Measurements from ENCODE around the gene NNAT. TPM values are rescaled to one million over a fixed set of nuclear protein-coding genes. Genes with fewer than 3 reads are reported as not detected.
"Not testable (repeated sequence)": the region's sequence is repeated elsewhere in the genome, so short reads cannot be mapped to it uniquely, and the experiment has no call there.

The NNAT gene
- total and polyA plus RNA-seq, 4 donors = 0.98 to 20.6 (median 8.2) TPM

DNA sequence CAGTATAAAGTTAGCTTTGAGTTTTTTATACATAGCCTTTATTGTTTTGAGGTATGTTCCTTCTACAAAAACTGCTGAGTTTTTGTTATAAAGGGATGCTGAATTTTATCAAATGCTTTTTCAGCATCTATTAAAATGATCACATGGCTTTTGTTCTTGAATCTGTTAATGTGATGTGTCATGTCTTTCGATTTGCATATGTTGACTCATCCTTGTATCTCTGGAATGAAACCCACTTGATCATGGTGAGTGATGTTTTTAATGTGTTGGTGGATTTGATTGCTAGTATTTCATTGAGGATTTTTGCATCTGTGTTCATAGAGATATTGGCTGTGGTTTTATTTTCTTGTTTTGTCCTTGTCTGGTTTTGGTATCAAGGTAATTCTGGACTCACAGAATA is 31.4 kb downstream of the NNAT start:
- no peak for ATAC-seq (ENCODE audit: insufficient read depth, low FRiP score)

DNA sequence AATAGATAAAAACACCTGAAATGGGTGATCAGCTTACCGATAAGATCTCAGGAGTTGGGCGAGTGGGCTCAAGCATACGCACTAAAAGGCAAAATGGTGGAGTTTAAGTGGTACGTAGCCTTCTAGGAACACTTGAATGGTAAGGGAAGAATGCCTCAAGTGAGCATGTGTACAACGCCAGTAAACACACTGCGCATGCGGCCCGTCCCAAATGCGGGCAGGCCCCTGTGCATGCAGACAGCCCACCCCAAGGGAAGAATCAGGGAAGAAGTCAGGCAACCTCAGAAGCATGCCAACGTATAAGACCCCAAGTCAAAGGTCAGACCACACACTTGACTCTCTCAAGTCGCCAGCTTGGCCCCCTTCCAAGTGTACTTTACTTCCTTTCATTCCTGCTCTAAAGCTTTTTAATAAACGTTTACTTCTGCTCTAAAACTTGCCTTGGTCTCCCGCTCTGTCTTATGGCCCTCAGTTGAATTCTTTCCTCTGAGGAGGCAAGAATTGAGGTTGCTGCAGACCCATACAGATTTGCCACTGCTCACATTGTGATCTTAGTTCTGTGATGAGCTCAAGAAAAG is 33.8 kb downstream of the NNAT start:
- H3K36me3 ChIP-seq (ENCODE audit: control insufficient read depth in 4 of 4, insufficient read depth in 4 of 4, low read length in 4 of 4); H3K27ac ChIP-seq (ENCODE audit: low read depth in 1 of 2, low read length in 1 of 2); H3K27me3 ChIP-seq (ENCODE audit: control insufficient read depth in 3 of 3, insufficient read depth in 3 of 3, low read length in 2 of 3); ATAC-seq (ENCODE audit: insufficient read depth, low FRiP score); H3K9ac ChIP-seq (ENCODE audit: insufficient read depth in 1 of 2, low read length in 2 of 2); H3K4me3 ChIP-seq; H3K4me1 ChIP-seq (ENCODE audit: control insufficient read depth in 5 of 5, insufficient read depth in 5 of 5, low read length in 5 of 5); H3K9me3 ChIP-seq (ENCODE audit: control insufficient read depth in 4 of 4, insufficient read depth in 3 of 4, low read length in 3 of 4); DNase-seq: not testable (repeated sequence)
- 53 to 70% methylated on average over 13 of the region's 13 CpGs for WGBS, 2 donors

More for the DNA sequence above, 31.4 kb downstream of the NNAT start:
- Histone ChIP-seq H3K4me3 (no peak overlapping the region), H3K4me1 (ENCODE audit: control insufficient read depth in 5 of 5, insufficient read depth in 5 of 5, low read length in 5 of 5) (no peaks in the 10 kb centered on the region), H3K9ac (ENCODE audit: insufficient read depth in 1 of 2, low read length in 2 of 2) (no peak overlapping the region), H3K36me3 (ENCODE audit: control insufficient read depth in 4 of 4, insufficient read depth in 4 of 4, low read length in 4 of 4) (no peaks in the 10 kb centered on the region), H3K27me3 (ENCODE audit: control insufficient read depth in 3 of 3, insufficient read depth in 3 of 3, low read length in 2 of 3) (no peaks in the 10 kb centered on the region), H3K27ac (ENCODE audit: low read depth in 1 of 2, low read length in 1 of 2) (no peak overlapping the region), H3K9me3 (ENCODE audit: control insufficient read depth in 4 of 4, insufficient read depth in 3 of 4, low read length in 3 of 4) (no peaks in the 10 kb centered on the region)
- 75 to 76% methylated on average over 1 of the region's 1 CpG for WGBS, 2 donors
- TF ChIP-seq, protein P1, sequence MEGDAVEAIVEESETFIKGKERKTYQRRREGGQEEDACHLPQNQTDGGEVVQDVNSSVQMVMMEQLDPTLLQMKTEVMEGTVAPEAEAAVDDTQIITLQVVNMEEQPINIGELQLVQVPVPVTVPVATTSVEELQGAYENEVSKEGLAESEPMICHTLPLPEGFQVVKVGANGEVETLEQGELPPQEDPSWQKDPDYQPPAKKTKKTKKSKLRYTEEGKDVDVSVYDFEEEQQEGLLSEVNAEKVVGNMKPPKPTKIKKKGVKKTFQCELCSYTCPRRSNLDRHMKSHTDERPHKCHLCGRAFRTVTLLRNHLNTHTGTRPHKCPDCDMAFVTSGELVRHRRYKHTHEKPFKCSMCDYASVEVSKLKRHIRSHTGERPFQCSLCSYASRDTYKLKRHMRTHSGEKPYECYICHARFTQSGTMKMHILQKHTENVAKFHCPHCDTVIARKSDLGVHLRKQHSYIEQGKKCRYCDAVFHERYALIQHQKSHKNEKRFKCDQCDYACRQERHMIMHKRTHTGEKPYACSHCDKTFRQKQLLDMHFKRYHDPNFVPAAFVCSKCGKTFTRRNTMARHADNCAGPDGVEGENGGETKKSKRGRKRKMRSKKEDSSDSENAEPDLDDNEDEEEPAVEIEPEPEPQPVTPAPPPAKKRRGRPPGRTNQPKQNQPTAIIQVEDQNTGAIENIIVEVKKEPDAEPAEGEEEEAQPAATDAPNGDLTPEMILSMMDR (IDR thresholded peaks at IDR 0.05; ENCODE audit: control extremely low read depth, extremely low read depth) = no peak
- no peak for DNase-seq

DNA sequence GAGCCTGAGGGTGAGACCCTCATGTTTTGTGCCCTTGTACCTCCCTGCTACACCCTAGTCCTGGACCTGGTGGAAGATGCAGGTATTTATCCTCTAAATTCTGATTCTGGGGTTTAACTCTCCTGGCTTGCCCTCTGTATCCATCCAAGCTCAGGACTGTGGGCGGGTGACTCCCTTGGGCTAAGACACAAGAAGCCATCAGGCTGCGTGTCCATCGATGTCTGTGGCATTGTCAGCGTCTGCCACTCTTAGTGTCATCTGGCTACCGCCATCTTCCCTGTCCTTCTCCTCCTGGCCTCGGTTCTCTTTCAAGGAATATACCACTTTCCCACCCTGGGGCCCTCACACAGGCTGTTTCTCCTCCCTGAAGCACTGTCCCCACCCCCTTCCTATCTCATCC is 35.5 kb downstream of the NNAT start:
- TF ChIP-seq, protein P1 (IDR thresholded peaks at IDR 0.05; ENCODE audit: control extremely low read depth, extremely low read depth) = no peak
- no peaks in the 10 kb centered on the region for H3K36me3 ChIP-seq (ENCODE audit: control insufficient read depth in 4 of 4, insufficient read depth in 4 of 4, low read length in 4 of 4)
- H3K27ac ChIP-seq (ENCODE audit: low read depth in 1 of 2, low read length in 1 of 2) = no peak overlapping the region
- ATAC-seq (ENCODE audit: insufficient read depth, low FRiP score) = no peak
- H3K9ac ChIP-seq (ENCODE audit: insufficient read depth in 1 of 2, low read length in 2 of 2) = no peak overlapping the region
- DNase-seq = no peak
- no peaks in the 10 kb centered on the region for H3K9me3 ChIP-seq (ENCODE audit: control insufficient read depth in 4 of 4, insufficient read depth in 3 of 4, low read length in 3 of 4)
- no peaks in the 10 kb centered on the region for H3K27me3 ChIP-seq (ENCODE audit: control insufficient read depth in 3 of 3, insufficient read depth in 3 of 3, low read length in 2 of 3)
- H3K4me1 ChIP-seq (ENCODE audit: control insufficient read depth in 5 of 5, insufficient read depth in 5 of 5, low read length in 5 of 5) = no peaks in the 10 kb centered on the region
- 87 to 95% methylated on average over 6 of the region's 6 CpGs for WGBS, 2 donors
- H3K4me3 ChIP-seq = no peak overlapping the region

DNA sequence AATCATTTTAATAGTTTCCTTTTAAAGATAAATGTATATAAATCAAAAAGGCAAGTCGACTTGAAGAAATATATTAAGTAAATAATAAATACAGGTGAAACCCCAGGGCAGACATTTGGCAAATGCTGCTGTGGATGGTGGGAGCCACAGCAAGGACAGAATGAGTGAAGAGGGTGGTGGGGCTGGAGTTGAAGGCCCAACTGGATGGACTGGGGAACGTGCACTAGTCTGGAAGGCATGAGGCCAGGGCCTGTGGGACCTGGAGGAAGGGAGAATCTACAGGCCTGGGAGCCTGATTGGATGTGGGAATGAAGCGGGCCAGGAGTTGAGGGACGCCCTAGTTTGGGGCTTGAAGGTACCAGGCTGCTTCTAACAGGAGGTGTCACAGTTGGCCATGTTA is 37.3 kb downstream of the NNAT start:
- WGBS, 2 donors = 79 to 84% methylated on average over 4 of the region's 4 CpGs

More for the DNA sequence above, 37.3 kb downstream of the NNAT start:
- Histone ChIP-seq H3K27ac (ENCODE audit: low read depth in 1 of 2, low read length in 1 of 2) (no peak overlapping the region), H3K27me3 (ENCODE audit: control insufficient read depth in 3 of 3, insufficient read depth in 3 of 3, low read length in 2 of 3) (no peaks in the 10 kb centered on the region), H3K9ac (ENCODE audit: insufficient read depth in 1 of 2, low read length in 2 of 2) (no peak overlapping the region), H3K9me3 (ENCODE audit: control insufficient read depth in 4 of 4, insufficient read depth in 3 of 4, low read length in 3 of 4) (no peaks in the 10 kb centered on the region), H3K36me3 (ENCODE audit: control insufficient read depth in 4 of 4, insufficient read depth in 4 of 4, low read length in 4 of 4) (no peaks in the 10 kb centered on the region), H3K4me1 (ENCODE audit: control insufficient read depth in 5 of 5, insufficient read depth in 5 of 5, low read length in 5 of 5) (no peaks in the 10 kb centered on the region), H3K4me3 (no peak overlapping the region)
- TF ChIP-seq, protein P1 (IDR thresholded peaks at IDR 0.05; ENCODE audit: control extremely low read depth, extremely low read depth) = no peak
- ATAC-seq (ENCODE audit: insufficient read depth, low FRiP score) (no peak), DNase-seq (no peak)

Data from lung (tissue), 12 donors.